Uterus (tissue), 4 donors: Measurements from ENCODE around the gene ANKRD16. TPM values are rescaled to one million over a fixed set of nuclear protein-coding genes. Genes with fewer than 3 reads are reported as not detected.
"Not testable (repeated sequence)": the region's sequence is repeated elsewhere in the genome, so short reads cannot be mapped to it uniquely, and the experiment has no call there.

ENCODE experiments used
- DNase-seq, 2 donors: peaks; one replicate each; pipeline ENCODE4 v3.0.0-alpha.2; 2019 to 2020
- H3K27ac ChIP-seq, 2 donors: fragments of 200-600 bp; sonication (generic); 1 replicate in 1 of 2; 2 replicates in 1 of 2; pipeline ENCODE4 v1.5.1; 2016 to 2018
- H3K27me3 ChIP-seq, 2 donors: fragments of 200-600 bp; sonication (generic); one replicate each; pipeline ENCODE4 v1.5.1; 2018 to 2019; ENCODE audit warnings: control low read depth in 1 of 2
- H3K36me3 ChIP-seq, 2 donors: fragments of 200-600 bp; sonication (generic); one replicate each; pipeline ENCODE4 v1.5.1; 2019; ENCODE audit warnings: control low read depth in 1 of 2
- H3K4me1 ChIP-seq, 2 donors: fragments of 200-600 bp; sonication (generic); one replicate each; pipeline ENCODE4 v1.5.1; 2018 to 2019; ENCODE audit warnings: control low read depth in 1 of 2
- H3K4me3 ChIP-seq, 2 donors: fragments of 200-600 bp; sonication (generic); 1 replicate in 1 of 2; 2 replicates in 1 of 2; pipeline ENCODE4 v1.5.1; 2018 to 2019; ENCODE audit warnings: mild to moderate bottlenecking in 1 of 2
- H3K9me3 ChIP-seq, 2 donors: fragments of 200-600 bp; sonication (generic); one replicate each; pipeline ENCODE4 v1.5.1; 2019; ENCODE audit warnings: control low read depth in 1 of 2
- POLR2A ChIP-seq, 2 donors: fragments of 450-650 bp; IDR thresholded peaks; one replicate each; pipeline ENCODE4 v1.6.1; 2016; ENCODE audit warnings: antibody characterized with exemption in 2 of 2, mild to moderate bottlenecking in 1 of 2, moderate library complexity in 1 of 2
- intact Hi-C: fragments of 100-400 bp; cut with DNase I; formaldehyde crosslinking; loops from one replicate; pipeline ENCODE4 v1.15.1; 2023; ENCODE audit warnings: low total_unique reads
- total RNA-seq, 4 donors: library from RNA; depleted of rRNA in 3 of 4; stranded (reverse); fragments of >200 nt in 3 of 4; gene quantifications; one replicate each; pipeline versions ENCODE4 v1.1.0 to v1.2.4, GENCODE V29; 2014 to 2023
- TF ChIP-seq, protein P1 (sequence below), 4 experiments: fragments of 200-600 bp in 2 of 4; fragments of 450-650 bp in 2 of 4; sonication (generic) in 2 of 4; IDR thresholded peaks; one replicate each; pipeline ENCODE4 v1.5.1; 2016 to 2019; ENCODE audit warnings: antibody characterized with exemption in 4 of 4, mild to moderate bottlenecking in 2 of 4, moderate library complexity in 1 of 4
- donor health status: DM: yes; HTN: yes; CAD: no.

Gene ANKRD16
- total RNA-seq, 4 donors from 2014 or later: 11.9 to 28.4 (median 17.8) TPM

DNA sequence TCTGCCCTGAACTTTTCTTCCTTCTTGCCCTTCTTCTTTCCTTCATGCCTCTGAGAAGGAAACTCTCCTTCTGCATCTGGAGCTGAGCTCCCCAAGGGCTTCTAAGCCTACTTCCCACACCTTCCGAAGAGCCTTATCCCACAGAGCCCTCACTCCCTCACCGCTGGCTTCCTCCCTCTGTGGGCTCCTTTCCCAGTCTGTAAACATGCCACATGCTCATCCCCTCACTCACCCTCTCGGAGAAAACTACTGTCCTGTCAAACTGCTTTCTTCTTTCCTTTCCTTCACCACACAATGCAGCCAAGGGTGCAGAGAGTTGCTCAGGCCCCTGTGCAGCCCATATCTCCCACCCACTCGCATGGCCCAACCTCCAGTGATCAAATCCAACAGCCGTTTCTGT is 18.1 kb downstream of the ANKRD16 start:
- no peaks in the 10 kb centered on the region for H3K4me1 ChIP-seq
- H3K4me3 ChIP-seq: no peak overlapping the region
- intact Hi-C loops: no loop called here
- H3K27ac ChIP-seq: no peak overlapping the region
- H3K36me3 ChIP-seq: no peaks in the 10 kb centered on the region
- no peaks in the 10 kb centered on the region for H3K9me3 ChIP-seq
- no peak for DNase-seq
- H3K27me3 ChIP-seq: no peaks in the 10 kb centered on the region
- no peak for TF ChIP-seq POLR2A (IDR thresholded peaks at IDR 0.05)
- TF ChIP-seq, protein P1, sequence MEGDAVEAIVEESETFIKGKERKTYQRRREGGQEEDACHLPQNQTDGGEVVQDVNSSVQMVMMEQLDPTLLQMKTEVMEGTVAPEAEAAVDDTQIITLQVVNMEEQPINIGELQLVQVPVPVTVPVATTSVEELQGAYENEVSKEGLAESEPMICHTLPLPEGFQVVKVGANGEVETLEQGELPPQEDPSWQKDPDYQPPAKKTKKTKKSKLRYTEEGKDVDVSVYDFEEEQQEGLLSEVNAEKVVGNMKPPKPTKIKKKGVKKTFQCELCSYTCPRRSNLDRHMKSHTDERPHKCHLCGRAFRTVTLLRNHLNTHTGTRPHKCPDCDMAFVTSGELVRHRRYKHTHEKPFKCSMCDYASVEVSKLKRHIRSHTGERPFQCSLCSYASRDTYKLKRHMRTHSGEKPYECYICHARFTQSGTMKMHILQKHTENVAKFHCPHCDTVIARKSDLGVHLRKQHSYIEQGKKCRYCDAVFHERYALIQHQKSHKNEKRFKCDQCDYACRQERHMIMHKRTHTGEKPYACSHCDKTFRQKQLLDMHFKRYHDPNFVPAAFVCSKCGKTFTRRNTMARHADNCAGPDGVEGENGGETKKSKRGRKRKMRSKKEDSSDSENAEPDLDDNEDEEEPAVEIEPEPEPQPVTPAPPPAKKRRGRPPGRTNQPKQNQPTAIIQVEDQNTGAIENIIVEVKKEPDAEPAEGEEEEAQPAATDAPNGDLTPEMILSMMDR (IDR thresholded peaks at IDR 0.05): no peak

DNA sequence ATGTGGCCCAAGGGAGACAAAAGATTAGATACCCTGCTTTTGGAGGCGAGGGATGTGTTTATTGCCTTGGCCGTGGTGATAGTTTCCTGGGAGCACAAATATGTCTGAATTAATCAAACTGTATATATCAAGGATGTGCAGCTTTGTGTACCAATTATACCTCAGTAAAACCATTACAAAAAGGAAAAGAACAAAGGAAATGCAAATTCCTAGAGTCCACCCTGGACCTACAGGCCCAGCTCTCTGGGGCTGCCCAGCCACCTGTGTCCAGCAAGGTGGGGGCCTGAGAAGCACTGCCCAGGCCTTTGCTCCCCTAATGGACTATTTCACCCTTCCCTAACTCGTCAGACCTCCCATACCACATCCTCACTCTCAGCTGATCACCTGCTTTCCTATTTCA is 20.5 kb downstream of the ANKRD16 start:
- Histone ChIP-seq H3K27me3 (no peaks in the 10 kb centered on the region), H3K9me3 (no peaks in the 10 kb centered on the region), H3K4me3 (no peak overlapping the region), H3K36me3 (no peaks in the 10 kb centered on the region), H3K27ac (no peak overlapping the region), H3K4me1 (no peaks in the 10 kb centered on the region)
- intact Hi-C loops: no loop called here
- TF ChIP-seq POLR2A (IDR thresholded peaks at IDR 0.05): no peak
- TF ChIP-seq, protein P1 (IDR thresholded peaks at IDR 0.05): no peak
- DNase-seq: no peak

DNA sequence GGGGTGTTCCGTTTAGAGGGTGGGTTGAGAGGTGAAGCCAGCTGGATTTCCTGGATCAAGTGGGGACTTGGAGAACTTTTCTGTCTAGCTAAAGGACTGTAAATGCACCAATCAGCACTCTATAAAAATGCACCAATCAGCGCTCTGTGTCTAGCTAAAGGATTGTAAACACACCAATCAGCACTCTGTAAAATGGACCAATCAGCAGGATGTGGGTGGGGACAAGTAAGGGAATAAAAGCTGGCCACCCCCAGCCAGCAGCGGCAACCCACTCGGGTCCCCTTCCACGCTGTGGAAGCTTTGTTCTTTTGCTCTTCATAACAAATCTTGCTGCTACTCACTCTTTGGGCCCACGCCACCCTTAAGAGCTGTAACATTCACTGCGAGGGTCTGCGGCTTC is 21.3 kb downstream of the ANKRD16 start:
- H3K27ac ChIP-seq, H3K4me3 ChIP-seq, intact Hi-C loops, H3K36me3 ChIP-seq, H3K9me3 ChIP-seq, DNase-seq, H3K4me1 ChIP-seq, H3K27me3 ChIP-seq: not testable (repeated sequence)

DNA sequence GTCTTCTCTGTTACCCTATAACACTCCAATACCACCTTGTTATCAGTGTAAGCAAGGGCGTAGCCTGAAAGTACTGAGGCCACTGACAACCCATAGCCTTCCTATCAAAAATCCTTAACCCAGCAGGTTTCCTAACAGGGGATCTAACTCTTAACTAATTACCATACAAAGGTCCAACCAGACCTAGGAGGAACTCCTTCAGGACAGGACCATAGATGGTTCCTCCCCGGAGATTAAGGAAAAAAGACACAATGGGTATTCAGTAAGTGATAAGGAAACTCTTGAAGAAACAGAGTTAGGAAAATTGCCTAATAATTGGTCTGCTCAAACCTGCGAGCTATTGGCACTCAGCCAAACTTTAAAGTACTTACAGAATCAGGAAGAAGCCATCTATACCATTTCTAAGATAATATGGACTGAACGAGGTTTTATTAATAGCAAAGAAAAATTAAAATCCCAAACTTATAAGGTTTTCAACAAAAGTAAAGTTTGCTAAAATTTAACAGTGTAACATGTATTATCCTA is 22.5 kb downstream of the ANKRD16 start:
- intact Hi-C loops: loop anchor here (2.0 kb wide), 1 partner anchor 40 kb away; no protein-coding TSS in a partner anchor

DNA sequence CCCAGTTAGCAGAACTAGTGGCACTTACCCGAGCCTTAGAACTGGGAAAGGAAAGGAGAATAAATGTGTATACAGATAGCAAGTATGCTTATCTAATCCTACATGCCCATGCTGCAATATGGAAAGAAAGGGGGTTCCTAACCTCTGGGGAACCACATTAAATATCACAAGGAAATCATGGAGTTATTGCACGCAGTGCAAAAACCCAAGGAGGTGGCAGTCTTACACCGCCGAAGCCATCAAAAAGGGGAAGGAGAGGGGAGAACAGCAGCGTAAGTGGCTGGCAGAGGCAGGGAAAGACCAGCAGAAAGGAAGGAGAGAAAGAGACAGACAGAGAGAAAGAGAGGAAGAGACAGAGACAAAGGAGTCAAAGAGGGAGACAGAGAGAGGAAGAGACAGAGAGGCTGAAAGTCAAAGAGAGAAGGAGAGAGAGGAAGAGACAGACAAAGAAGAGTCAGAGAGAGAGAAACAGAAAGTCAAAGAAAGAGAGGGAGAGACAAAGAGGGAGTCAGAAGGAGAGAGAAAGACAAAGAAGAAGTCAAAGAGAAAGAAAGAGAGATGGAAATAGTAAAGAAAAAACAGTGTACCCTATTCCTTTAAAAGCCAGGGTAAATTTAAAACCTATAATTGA is 23.1 kb downstream of the ANKRD16 start:
- H3K27ac ChIP-seq, H3K9me3 ChIP-seq, H3K36me3 ChIP-seq, H3K4me3 ChIP-seq, DNase-seq, H3K27me3 ChIP-seq, H3K4me1 ChIP-seq: not testable (repeated sequence)
- intact Hi-C loops: loop anchor here (2.0 kb wide), 1 partner anchor 40 kb away; no protein-coding TSS in a partner anchor

More for the DNA sequence above, 22.5 kb downstream of the ANKRD16 start:
- H3K27ac ChIP-seq, H3K36me3 ChIP-seq, H3K4me3 ChIP-seq, H3K9me3 ChIP-seq, H3K4me1 ChIP-seq, H3K27me3 ChIP-seq, DNase-seq: not testable (repeated sequence)

DNA sequence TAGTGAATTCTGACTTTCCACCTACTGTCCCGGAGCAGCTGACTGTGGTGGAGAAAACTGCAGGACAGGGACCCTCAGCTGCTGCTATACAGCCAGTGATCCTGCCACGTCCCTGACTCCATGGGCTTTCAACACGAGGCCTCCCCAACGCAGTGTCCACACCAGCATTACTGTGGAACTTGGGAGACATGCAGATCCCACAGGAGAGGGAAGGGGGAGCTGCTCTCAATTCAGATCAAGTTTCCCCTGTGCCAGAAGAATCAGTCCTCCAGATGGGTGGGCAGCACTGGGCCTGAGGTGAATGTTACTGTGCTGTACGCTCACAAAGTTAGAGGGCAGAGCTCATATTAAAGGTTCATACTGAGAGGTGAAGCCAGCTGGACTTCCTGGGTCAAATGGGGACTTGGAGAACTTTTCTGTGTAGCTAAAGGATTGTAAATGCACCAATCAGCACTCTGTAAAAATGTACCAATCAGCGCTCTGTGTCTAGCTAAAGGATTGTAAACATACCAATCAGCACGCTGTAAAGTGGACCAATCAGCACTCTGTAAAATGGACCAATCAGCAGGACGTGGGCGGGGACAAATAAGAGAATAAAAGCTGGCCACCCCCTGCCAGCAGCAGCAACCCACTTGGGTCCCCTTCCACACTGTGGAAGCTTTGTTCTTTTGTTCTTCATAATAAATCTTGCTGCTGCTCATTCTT is 26.6 kb downstream of the ANKRD16 start:
- H3K9me3 ChIP-seq, H3K4me1 ChIP-seq, H3K4me3 ChIP-seq, H3K36me3 ChIP-seq, H3K27me3 ChIP-seq, DNase-seq, H3K27ac ChIP-seq, intact Hi-C loops: not testable (repeated sequence)

DNA sequence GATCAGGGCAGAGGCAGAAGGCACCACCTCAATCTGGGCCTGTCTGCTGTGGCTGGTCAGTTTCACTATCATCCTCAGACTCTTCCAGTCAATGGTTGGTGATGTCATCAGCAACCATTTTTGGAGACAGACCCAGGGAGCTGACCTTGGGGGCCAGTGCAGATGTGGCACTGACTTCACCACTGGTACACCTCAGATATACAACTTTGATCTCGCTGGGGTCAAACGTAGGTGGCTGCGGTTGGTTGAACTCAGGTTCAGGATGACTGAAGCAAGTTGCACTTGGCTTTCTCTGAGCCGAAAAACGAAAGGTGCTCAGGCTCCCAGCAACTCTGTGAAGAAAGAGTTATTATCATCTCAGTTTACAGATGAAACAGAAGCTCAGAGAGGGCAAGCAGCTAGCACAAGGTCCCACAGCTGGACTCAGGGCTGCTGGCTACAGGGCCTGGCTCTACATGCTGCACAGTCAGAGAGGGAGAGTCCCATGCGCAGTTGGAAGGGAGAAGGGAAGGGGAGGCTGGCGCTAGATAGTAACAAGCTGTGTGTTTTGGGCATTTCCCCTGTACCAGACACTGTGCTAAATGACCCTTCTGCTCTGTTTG is 27.2 kb downstream of the ANKRD16 start:
- Histone ChIP-seq H3K27ac (no peak overlapping the region), H3K4me1 (no peaks in the 10 kb centered on the region), H3K9me3 (no peaks in the 10 kb centered on the region), H3K36me3 (no peaks in the 10 kb centered on the region), H3K4me3 (no peak overlapping the region), H3K27me3 (no peaks in the 10 kb centered on the region)
- DNase-seq: no peak
- intact Hi-C loops: no loop called here
- TF ChIP-seq, protein P1 (IDR thresholded peaks at IDR 0.05): no peak
- no peak for TF ChIP-seq POLR2A (IDR thresholded peaks at IDR 0.05)
